Kasumi-1 (cell line): Measurements from ENCODE around the gene XPO4.
"Not testable (repeated sequence)": the region's sequence is repeated elsewhere in the genome, so short reads cannot be mapped to it uniquely, and the experiment has no call there.

Experiments used
- DNase-seq, 2 experiments: peaks; one replicate each; lab custom pipeline; 2025; lab: John Stamatoyannopoulos, UW

XPO4 gene

GRCh38 chr13:20902438-20903163 lies at the start of gene XPO4:
Gene XPO4, minus strand, starts transcription at chr13:20902746. Its CDS starts 8 bp downstream, at chr13:20902738.
- DNase-seq = peak; percentile 21 to 26

- DNase-seq = not testable (repeated sequence)
Observed at GRCh38 chr13:20948001-20948400, 45.5 kb upstream of the XPO4 start.

- peak; percentile 91 to 93 for DNase-seq
Observed at GRCh38 chr13:20945952-20946383, 43.4 kb upstream of the XPO4 start.

GRCh38 chr13:20942938-20943559 lies 40.5 kb upstream of the XPO4 start:
- DNase-seq = no peak

- not testable (repeated sequence) for DNase-seq
Observed at GRCh38 chr13:20940511-20940910, 38.0 kb upstream of the XPO4 start.

- DNase-seq = no peak
Observed at GRCh38 chr13:20940083-20940482, 37.5 kb upstream of the XPO4 start.

- DNase-seq = no peak
Observed at GRCh38 chr13:20939662-20940061, 37.1 kb upstream of the XPO4 start.

GRCh38 chr13:20938302-20938701 lies 35.8 kb upstream of the XPO4 start:
- no peak for DNase-seq

GRCh38 chr13:20927596-20928257 lies 25.2 kb upstream of the XPO4 start:
- peak in 1 of 2 experiments; percentile 13 for DNase-seq

- not testable (repeated sequence) for DNase-seq
Observed at GRCh38 chr13:20925395-20925790, 22.8 kb upstream of the XPO4 start.

GRCh38 chr13:20924758-20925394 lies 22.3 kb upstream of the XPO4 start:
- DNase-seq = peak; percentile 53 to 57

GRCh38 chr13:20923272-20923671 lies 20.7 kb upstream of the XPO4 start:
- DNase-seq = no peak

GRCh38 chr13:20921572-20921971 lies 19.0 kb upstream of the XPO4 start:
- DNase-seq = no peak

- not testable (repeated sequence) for DNase-seq
Observed at GRCh38 chr13:20915676-20916075, 13.1 kb upstream of the XPO4 start.

GRCh38 chr13:20911037-20911436 lies 8.5 kb upstream of the XPO4 start:
- no peak for DNase-seq

- DNase-seq = no peak
Observed at GRCh38 chr13:20908714-20909497, 6.4 kb upstream of the XPO4 start.

GRCh38 chr13:20904908-20905307 lies 2.4 kb upstream of the XPO4 start:
- DNase-seq = no peak

GRCh38 chr13:20903164-20903475 lies 574 bp upstream of the XPO4 start:
- DNase-seq = no peak

- DNase-seq = peak in 1 of 2 experiments; percentile 10
Observed at GRCh38 chr13:20901668-20902437, 693 bp downstream of the XPO4 start.

- DNase-seq = no peak
Observed at GRCh38 chr13:20894245-20894644, 8.3 kb downstream of the XPO4 start.

GRCh38 chr13:20891768-20892167 lies 10.8 kb downstream of the XPO4 start:
- DNase-seq = no peak
